Natural killer cell (primary cell): ENCODE measurements around the gene KLHL3. TPM values are rescaled to one million over a fixed set of nuclear protein-coding genes. Genes with fewer than 3 reads are reported as not detected.

ENCODE experiments used
- ATAC-seq, 3 donors: fragments of 150-1000 bp in 2 of 3; fragments of 200-7000 bp in 1 of 3; cut with Tn5 transposase; 1 replicate in 1 of 3; 2 replicates in 2 of 3; pipeline ENCODE4 v1.10.0; 2021; ENCODE audit warnings: mild to moderate bottlenecking in 2 of 3, moderate library complexity in 2 of 3
- DNase-seq, 2 donors: peaks; one replicate each; pipeline versions ENCODE4 v3.0.0 to v3.0.0-alpha.2; 2013 to 2021; ENCODE audit warnings: mixed read lengths in 1 of 2
- H3K27ac ChIP-seq: one replicate; pipeline ENCODE4 v1.5.1; 2013; ENCODE audit warnings: mild to moderate bottlenecking, low read length
- H3K27me3 ChIP-seq: one replicate; pipeline ENCODE4 v1.6.1; 2013; ENCODE audit warnings: low read length; ENCODE audit not compliant: control insufficient read depth, insufficient read depth
- H3K36me3 ChIP-seq: one replicate; pipeline ENCODE4 v1.6.1; 2013; ENCODE audit warnings: low read length; ENCODE audit not compliant: control insufficient read depth, insufficient read depth
- H3K4me1 ChIP-seq: one replicate; pipeline ENCODE4 v1.6.1; 2013; ENCODE audit warnings: low read length; ENCODE audit not compliant: control insufficient read depth, insufficient read depth
- H3K4me3 ChIP-seq: one replicate; pipeline ENCODE4 v1.5.1; 2013; ENCODE audit warnings: low read length
- H3K9me3 ChIP-seq: one replicate; pipeline ENCODE4 v1.6.1; 2013; ENCODE audit warnings: low read length; ENCODE audit not compliant: control insufficient read depth, insufficient read depth
- H3K27ac Mint-ChIP-seq, 2 donors: one replicate each; pipeline ENCODE4 v1.8.0; 2022; ENCODE audit warnings: mild to moderate bottlenecking in 2 of 2, mixed read lengths in 2 of 2, moderate library complexity in 1 of 2
- H3K27me3 Mint-ChIP-seq, 2 donors: one replicate each; pipeline ENCODE4 v1.8.0; 2022; ENCODE audit warnings: low read depth in 2 of 2, mixed read lengths in 2 of 2
- H3K36me3 Mint-ChIP-seq: one replicate; pipeline ENCODE4 v1.8.0; 2022; ENCODE audit warnings: mixed read lengths
- H3K4me1 Mint-ChIP-seq, 2 donors: one replicate each; pipeline ENCODE4 v1.8.0; 2022; ENCODE audit warnings: mixed read lengths in 2 of 2
- H3K4me3 Mint-ChIP-seq: one replicate; pipeline ENCODE4 v1.8.0; 2022; ENCODE audit warnings: mild to moderate bottlenecking, moderate library complexity, mixed read lengths
- H3K9me3 Mint-ChIP-seq, 2 donors: one replicate each; pipeline ENCODE4 v1.8.0; 2022; ENCODE audit warnings: mixed read lengths in 2 of 2
- CTCF ChIP-seq: fragments of 200-600 bp; IDR thresholded peaks from one replicate; pipeline ENCODE4 v1.8.0; 2022; ENCODE audit warnings: antibody characterized with exemption
- WGBS: methylation state at CpG from one replicate; pipeline ENCODE4 v1.1.7; 2013; ENCODE audit warnings: missing lambda C conversion rate; ENCODE audit not compliant: insufficient coverage; 5-methylcytosine and 5-hydroxymethylcytosine counted together
- intact Hi-C: fragments of 100-400 bp; cut with micrococcal nuclease; formaldehyde crosslinking; loops from one replicate; pipeline ENCODE4 v1.14.2; 2022
- total RNA-seq, 4 donors: library from RNA; stranded (reverse); fragments of 120-200 nt in 1 of 4; gene quantifications; one replicate each; pipeline versions ENCODE4 v1.2.3 to v1.2.4, GENCODE V29; 2013 to 2022

KLHL3 gene
- total RNA-seq, 3 donors from 2014 or later (not counting 1 experiment from before 2014, with no cell fraction given) = 11.2 to 14.0 (median 13.2) TPM

GRCh38 chr5:137611794-137612435 is 124.0 kb downstream of the KLHL3 start:
- H3K36me3 Mint-ChIP-seq = no peaks in the 10 kb centered on the region

GRCh38 chr5:137611011-137611580 is 124.8 kb downstream of the KLHL3 start:
- no peak overlapping the region for H3K27ac ChIP-seq
- H3K9me3 ChIP-seq = no peaks in the 10 kb centered on the region
- 85% methylated on average over 4 of the region's 4 CpGs for WGBS
- DNase-seq (no peak), ATAC-seq (no peak)
- TF ChIP-seq CTCF = no peak
- no peaks in the 10 kb centered on the region for H3K27me3 ChIP-seq
- Mint-ChIP-seq H3K27ac (no peak overlapping the region), H3K4me3 (no peak overlapping the region), H3K4me1 (peaks cover 0 to 5% of the 10 kb centered on the region in 2 donors), H3K9me3 (no peaks in the 10 kb centered on the region), H3K27me3 (peaks cover 14 to 24% of the 10 kb centered on the region in 2 donors), H3K36me3 (no peaks in the 10 kb centered on the region)
- H3K36me3 ChIP-seq = no peaks in the 10 kb centered on the region
- intact Hi-C loops = no loop called here
- H3K4me1 ChIP-seq = no peaks in the 10 kb centered on the region
- no peak overlapping the region for H3K4me3 ChIP-seq

More at GRCh38 chr5:137611794-137612435, 124.0 kb downstream of the KLHL3 start:
- no peaks in the 10 kb centered on the region for H3K9me3 Mint-ChIP-seq
- Histone ChIP-seq H3K36me3 (no peaks in the 10 kb centered on the region), H3K4me3 (no peak overlapping the region), H3K27ac (no peak overlapping the region), H3K27me3 (no peaks in the 10 kb centered on the region), H3K4me1 (no peaks in the 10 kb centered on the region), H3K9me3 (no peaks in the 10 kb centered on the region)
- DNase-seq = no peak
- ATAC-seq = no peak
- peaks cover 0 to 5% of the 10 kb centered on the region in 2 donors for H3K4me1 Mint-ChIP-seq
- peaks cover 14 to 20% of the 10 kb centered on the region in 2 donors for H3K27me3 Mint-ChIP-seq
- no peak overlapping the region for H3K4me3 Mint-ChIP-seq
- no peak overlapping the region for H3K27ac Mint-ChIP-seq
- TF ChIP-seq CTCF = no peak
- intact Hi-C loops = no loop called here
- WGBS = 96% methylated on average over 9 of the region's 9 CpGs

GRCh38 chr5:137610598-137610997 is 125.3 kb downstream of the KLHL3 start:
- Mint-ChIP-seq H3K4me3 (no peak overlapping the region), H3K9me3 (no peaks in the 10 kb centered on the region), H3K27ac (no peak overlapping the region), H3K4me1 (peaks cover 0 to 5% of the 10 kb centered on the region in 2 donors), H3K36me3 (no peaks in the 10 kb centered on the region), H3K27me3 (peaks cover 16 to 29% of the 10 kb centered on the region in 2 donors)
- H3K36me3 ChIP-seq = no peaks in the 10 kb centered on the region
- DNase-seq (no peak), ATAC-seq (no peak)
- intact Hi-C loops = no loop called here
- no peaks in the 10 kb centered on the region for H3K4me1 ChIP-seq
- H3K4me3 ChIP-seq = no peak overlapping the region
- H3K27me3 ChIP-seq = no peaks in the 10 kb centered on the region
- TF ChIP-seq CTCF = no peak
- no peak overlapping the region for H3K27ac ChIP-seq
- 85% methylated on average over 4 of the region's 4 CpGs for WGBS
- H3K9me3 ChIP-seq = no peaks in the 10 kb centered on the region
